Activated CD4-positive, CD25-positive, alpha-beta regulatory T cell (primary cell): Measurements from ENCODE around the gene SORCS1.

ENCODE experiments used
- DNase-seq, 4 experiments: peaks; one replicate each; lab custom pipeline; 2025; lab: John Stamatoyannopoulos, UW

The SORCS1 gene

GRCh38 chr10:106734220-106734619, 430.3 kb downstream of the SORCS1 start:
- no peak for DNase-seq

- no peak for DNase-seq
Observed at GRCh38 chr10:106728232-106728631, 436.3 kb downstream of the SORCS1 start.

GRCh38 chr10:106727170-106727569, 437.3 kb downstream of the SORCS1 start:
- DNase-seq = no peak

DNA sequence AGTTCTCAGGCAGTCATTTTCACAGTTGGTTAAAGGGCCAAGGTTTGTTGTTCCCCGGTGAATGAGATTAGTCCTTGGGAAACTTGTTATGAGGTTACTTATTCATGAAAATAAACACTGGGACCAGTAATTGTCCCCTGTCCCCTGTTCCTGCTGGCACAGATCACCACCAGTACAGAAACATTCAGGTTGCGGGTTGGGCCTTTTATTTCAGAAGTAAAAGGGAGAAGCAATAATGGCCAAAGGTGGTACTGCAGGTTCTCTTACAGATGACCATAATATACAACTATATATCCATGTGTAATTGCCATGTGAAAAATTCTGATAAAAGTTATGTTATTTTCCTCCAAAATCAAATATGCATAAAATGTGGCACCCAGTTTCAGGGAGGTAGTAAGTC, 442.0 kb downstream of the SORCS1 start:
- DNase-seq = no peak

- DNase-seq = no peak
Observed at GRCh38 chr10:106720683-106721082, 443.8 kb downstream of the SORCS1 start.

DNA sequence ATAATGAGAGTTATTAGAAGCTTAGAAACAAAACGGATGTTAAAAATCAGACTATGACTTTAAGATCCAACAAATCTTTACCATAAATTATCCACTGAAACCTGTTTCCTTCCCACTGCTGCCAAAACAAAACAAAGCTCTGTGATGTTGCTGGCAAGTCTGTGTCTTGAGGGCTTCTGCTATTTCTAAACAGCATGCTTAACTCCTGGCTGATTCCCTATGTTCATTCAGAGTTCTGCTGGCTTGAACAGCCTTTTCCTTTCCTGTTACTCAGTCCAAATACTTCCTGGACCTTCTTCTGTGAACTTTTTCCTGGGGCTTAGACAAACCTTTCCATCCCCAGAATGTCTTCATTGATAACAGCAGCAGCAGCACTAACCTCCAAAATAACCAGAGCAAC, 448.1 kb downstream of the SORCS1 start:
- DNase-seq = no peak

DNA sequence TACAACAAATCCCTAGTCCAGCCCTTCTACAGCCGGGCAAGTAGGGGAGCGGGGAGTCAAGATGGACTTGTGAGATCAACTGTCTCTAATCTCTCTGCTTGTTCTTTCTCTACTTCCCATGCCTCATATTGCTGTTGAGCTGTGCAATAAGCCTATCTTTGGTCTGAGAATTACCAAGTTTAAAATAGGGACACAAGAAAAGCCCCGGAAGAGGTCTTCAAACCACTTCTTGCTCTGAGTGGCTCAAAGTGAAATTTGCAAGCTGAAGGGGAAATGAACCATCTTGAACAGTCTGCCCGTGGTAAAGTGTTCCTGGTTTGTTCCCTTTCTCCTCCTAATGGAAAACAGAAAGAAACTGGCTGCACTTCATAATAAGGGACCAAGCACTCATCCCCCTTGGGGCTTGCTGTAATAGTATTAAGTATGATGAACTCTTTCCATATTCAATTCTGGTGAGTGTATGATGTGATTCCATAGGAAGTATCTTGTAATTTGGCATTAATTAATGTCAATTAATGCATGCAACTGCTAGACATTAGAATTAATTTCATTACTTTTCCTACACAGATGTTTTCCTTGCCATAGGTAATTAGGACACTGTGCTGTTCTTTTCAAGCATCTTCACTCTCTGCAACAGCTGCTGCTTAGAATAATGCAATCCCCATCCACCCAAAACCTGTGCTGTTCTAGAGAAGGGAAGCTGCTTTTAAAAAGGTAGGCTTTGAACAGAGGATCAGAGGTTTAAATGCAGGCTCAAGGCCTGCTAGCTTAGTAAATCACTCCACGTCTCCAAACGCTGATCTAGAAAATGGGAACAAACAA, 449.6 kb downstream of the SORCS1 start:
- no peak for DNase-seq

- DNase-seq = no peak
Observed at GRCh38 chr10:106713846-106714245, 450.7 kb downstream of the SORCS1 start.

GRCh38 chr10:106712988-106713387, 451.5 kb downstream of the SORCS1 start:
- no peak for DNase-seq

DNA sequence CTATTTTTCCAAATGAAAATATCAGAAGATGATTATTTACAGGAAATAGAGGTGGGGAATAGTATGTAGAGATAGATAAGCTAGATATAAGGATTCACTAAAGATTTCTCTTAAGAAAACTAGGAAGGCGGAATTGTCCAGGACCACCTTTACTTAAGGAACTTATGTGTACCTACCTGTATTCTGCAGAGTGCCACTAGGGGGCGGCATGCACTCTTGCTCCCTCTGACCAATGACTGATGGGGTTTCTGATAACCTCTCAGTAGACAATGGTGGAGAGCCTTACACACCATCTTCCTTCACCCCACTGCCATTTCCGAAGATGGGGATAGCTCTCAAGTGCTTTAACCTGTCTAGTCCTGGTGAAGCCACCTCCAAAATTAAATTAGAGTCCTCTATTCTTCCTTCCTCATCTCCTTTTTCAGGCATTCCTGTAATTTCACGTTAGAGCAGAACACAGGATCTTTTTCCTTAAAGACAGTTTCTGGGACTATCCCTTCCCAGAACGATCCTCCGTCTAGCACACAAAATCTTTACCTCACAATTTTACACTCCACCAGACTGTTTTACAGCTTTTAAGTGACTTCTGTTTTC, 453.1 kb downstream of the SORCS1 start:
- no peak for DNase-seq

- no peak for DNase-seq
Observed at GRCh38 chr10:106708506-106708905, 456.0 kb downstream of the SORCS1 start.

GRCh38 chr10:106707657-106708056, 456.8 kb downstream of the SORCS1 start:
- no peak for DNase-seq

GRCh38 chr10:106706127-106706526, 458.4 kb downstream of the SORCS1 start:
- DNase-seq = no peak

DNA sequence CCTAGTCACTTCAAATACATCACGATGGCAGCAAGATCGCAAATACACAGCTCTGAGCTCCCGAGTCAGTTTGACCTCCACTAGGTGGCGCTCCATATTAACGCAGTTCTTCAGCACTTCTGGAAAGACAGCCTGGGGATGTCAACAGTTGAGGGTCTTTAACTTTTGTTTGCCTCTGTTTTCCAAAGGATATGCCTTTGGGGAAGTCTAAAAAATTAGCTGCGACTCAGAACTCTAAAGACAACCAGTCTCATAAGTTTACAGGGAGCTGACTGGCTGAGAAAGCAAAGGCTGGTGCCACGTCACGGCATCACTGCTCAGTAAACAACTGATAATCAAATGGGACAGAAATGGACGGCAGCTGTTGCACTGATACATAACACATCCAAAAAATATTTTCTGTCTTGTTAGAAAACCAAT, 458.8 kb downstream of the SORCS1 start:
- no peak for DNase-seq

DNA sequence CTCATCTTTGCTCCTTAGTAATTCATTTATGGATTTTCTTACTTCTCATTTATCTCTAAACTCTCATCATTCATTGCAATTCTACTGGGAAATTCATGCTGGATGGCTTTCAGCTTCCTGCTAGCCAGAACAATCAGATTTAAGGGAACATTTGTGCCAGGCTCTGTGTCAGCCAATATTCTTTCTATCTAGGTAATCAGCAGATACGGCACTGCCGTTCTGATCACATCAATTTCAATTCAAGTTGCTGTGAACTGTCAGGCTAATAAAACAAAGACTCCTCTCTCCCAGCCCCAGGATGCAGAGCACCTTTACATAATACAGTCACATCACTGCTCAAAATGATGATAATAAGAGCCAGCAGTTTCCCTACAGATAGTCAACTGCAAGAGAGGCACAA, 468.3 kb downstream of the SORCS1 start:
- no peak for DNase-seq

- no peak for DNase-seq
Observed at GRCh38 chr10:106694696-106695095, 469.8 kb downstream of the SORCS1 start.

GRCh38 chr10:106682175-106682574, 482.3 kb downstream of the SORCS1 start:
- DNase-seq = no peak

GRCh38 chr10:106680061-106680460, 484.4 kb downstream of the SORCS1 start:
- DNase-seq = no peak

DNA sequence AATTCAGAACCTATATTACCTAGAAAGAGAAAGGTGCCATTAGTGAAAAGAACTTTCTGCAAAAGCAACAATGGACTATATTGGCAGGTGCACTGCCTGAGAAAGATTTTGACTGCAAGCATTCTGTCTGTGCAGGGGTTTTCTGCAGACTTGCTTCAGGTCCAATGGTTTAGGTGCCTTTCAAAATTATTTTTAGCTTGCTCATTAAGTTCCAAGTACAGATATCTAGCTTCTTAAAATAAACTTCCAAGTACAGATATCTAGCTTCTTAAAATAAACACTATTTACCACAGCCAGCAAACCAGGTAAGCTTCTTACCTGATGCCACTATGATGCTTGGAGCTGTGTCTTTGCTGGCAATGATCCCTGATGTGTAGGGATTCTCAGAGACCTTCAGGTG, 485.2 kb downstream of the SORCS1 start:
- no peak for DNase-seq

DNA sequence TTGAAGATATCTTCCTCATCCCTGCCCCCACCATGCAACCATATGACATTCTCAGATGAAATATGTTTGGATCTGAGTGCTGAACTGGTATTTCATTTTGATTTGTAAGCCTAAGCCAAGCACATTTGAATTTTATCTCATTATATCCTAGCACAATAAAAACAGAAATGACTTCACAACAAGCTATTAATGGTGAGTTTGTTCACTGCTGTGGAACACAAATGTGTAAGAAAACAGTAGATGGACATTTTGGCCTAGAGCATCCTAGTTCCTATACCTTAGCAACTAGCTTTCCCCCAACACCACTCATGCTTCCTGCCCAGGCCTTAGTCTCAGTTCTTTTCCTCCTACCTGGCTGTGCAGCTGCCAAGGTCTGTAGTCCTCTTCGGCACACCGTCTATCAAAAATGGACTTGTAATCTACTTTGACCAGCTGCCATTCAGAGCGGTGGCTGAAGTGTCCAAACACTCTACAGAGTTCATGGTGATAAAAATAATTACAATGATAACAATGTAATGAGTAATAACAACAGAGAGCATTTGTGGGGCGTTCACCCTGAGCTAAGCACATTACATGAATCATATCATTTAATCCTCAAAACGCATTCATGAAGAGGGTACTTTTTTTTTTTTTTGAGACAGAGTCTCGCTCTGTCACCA, 491.9 kb downstream of the SORCS1 start:
- no peak for DNase-seq

DNA sequence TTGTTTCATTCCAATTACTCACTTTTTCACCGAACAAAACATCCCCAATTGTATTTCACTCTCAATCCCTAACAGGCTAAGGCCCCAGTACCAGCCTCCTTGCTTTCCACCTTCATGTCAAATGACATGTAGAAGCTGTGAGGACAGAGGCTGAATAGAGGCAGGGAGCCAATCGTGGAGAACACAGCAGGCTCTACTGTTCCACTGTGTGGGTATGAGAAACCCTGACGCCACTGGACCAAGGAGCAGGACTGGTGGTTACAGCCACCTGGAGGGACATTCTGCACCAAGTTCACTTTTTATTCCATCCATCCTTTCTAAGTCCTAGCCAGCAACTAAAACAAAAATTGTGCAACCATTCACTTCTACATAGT, 502.8 kb downstream of the SORCS1 start:
- no peak for DNase-seq

DNA sequence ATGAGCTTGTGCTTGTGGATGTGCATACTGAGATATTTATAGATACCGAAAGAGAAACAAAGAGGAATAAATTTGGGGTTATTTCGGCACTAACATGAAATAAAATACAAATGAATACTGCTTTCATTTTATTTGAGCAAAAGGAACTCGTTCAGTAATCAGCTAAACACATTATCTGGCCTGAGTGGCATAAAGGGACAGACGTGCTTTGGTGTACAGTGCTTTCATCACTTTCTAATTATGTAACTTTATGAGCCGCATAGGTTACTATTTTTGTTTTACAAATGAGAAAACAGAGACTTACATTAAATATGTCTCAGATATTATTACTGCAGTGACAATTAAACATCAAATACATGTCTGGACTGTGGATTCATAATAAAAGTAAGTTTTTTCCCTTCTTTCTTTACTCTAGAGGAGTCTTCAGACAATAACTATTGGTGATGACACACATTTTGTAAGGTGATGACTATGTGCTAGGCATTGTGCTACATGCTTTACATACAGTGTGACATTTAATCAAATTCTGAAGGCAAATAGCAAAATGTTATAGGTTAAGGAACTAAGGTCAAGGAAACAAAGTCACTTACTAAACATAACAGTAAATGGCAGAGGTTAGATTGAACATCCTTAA, 503.3 kb downstream of the SORCS1 start:
- DNase-seq = no peak

GRCh38 chr10:106660550-106660949, 504.0 kb downstream of the SORCS1 start:
- no peak for DNase-seq
